HepG2 (cell line): ENCODE results near the gene UPB1. TPM values are rescaled to one million over a fixed set of nuclear protein-coding genes. Genes with fewer than 3 reads are reported as not detected.

Experiments used
- ATAC-seq: fragments of 200-7000 bp; cut with Tn5 transposase; 3 replicates; pipeline ENCODE4 v1.9.1; 2020; ENCODE audit warnings: mild to moderate bottlenecking, moderate library complexity
- BruUV-seq: library from RNA; stranded (reverse); fragments of 400-500 nt; replicated peaks from 2 replicates; lab custom pipeline; 2021; lab: Mats Ljungman, UMichigan
- CTCF ChIA-PET: fragments of 300-600 bp; formaldehyde crosslinking; extraction: SDS; loops from one replicate; lab custom pipeline; 2021; ENCODE audit warnings: low total read pairs, inconsistent platforms, low intra/inter-chr PET ratio; lab: Yijun Ruan, JAX
- POLR2A ChIA-PET: fragments of 350-600 bp; sonication (Branson Sonifier 250); formaldehyde crosslinking; loops from one replicate; lab custom pipeline; 2020; ENCODE audit warnings: antibody characterized with exemption, inconsistent platforms; lab: Yijun Ruan, JAX
- DNase-seq: peaks from one replicate; pipeline ENCODE4 v3.0.0-alpha.2; 2015; ENCODE audit warnings: low spot score
- FAIRE-seq: peaks from 3 replicates; lab custom pipeline; 2011; peaks lifted over from hg19 to GRCh38; lab: Jason Lieb, UNC
- H2AFZ ChIP-seq: one replicate; pipeline ENCODE4 v1.6.1; 2011; ENCODE audit warnings: low read length, inconsistent platforms
- H3K27ac ChIP-seq: fragments of 300-600 bp; 3 replicates; pipeline ENCODE4 v1.8.0; 2011; ENCODE audit warnings: mixed run types, mild to moderate bottlenecking, mixed read lengths, low read length, inconsistent platforms; ENCODE audit not compliant: insufficient read depth; ENCODE audit errors: extremely low read length
- H3K27me3 ChIP-seq, 2 experiments: fragments of 200-600 bp in 1 of 2; 2 replicates in 1 of 2; 3 replicates in 1 of 2; pipeline versions ENCODE4 v1.6.0 to v1.8.0; 2011; ENCODE audit warnings: low read length in 2 of 2, mild to moderate bottlenecking in 2 of 2, moderate library complexity in 2 of 2, inconsistent platforms in 1 of 2; ENCODE audit not compliant: insufficient read depth in 2 of 2, control insufficient read depth in 1 of 2
- H3K36me3 ChIP-seq, 2 experiments: fragments of 200-600 bp in 1 of 2; replicated peaks in 1 of 2; 2 replicates in 1 of 2; 3 replicates in 1 of 2; pipeline versions ENCODE4 v1.5.1 to v1.8.0; 2011; ENCODE audit warnings: low read length in 2 of 2, inconsistent platforms in 1 of 2; ENCODE audit not compliant: insufficient read depth in 2 of 2, control insufficient read depth in 1 of 2
- H3K4me1 ChIP-seq: 2 replicates; pipeline ENCODE4 v1.5.1; 2012; ENCODE audit warnings: low read length, inconsistent platforms; ENCODE audit not compliant: insufficient read depth
- H3K4me2 ChIP-seq: 2 replicates; pipeline ENCODE4 v1.6.0; 2011; ENCODE audit warnings: low read depth, low read length, inconsistent platforms
- H3K4me3 ChIP-seq, 3 experiments: fragments of 200-600 bp in 1 of 3; sonication (generic), shearing (Covaris generic) in 1 of 3; replicated peaks in 1 of 3; 2 replicates each; pipeline ENCODE4 v1.5.1; 2011 to 2016; ENCODE audit warnings: low read length in 3 of 3, inconsistent platforms in 2 of 3, low read depth in 2 of 3, mild to moderate bottlenecking in 2 of 3, control low read depth in 1 of 3, mixed read lengths in 1 of 3; ENCODE audit not compliant: insufficient read depth in 1 of 3
- H3K79me2 ChIP-seq: one replicate; pipeline ENCODE4 v1.6.1; 2011; ENCODE audit warnings: low read length, inconsistent platforms; ENCODE audit not compliant: insufficient read depth
- H3K9ac ChIP-seq: 2 replicates; pipeline ENCODE4 v1.6.0; 2011; ENCODE audit warnings: mild to moderate bottlenecking, low read depth, low read length, inconsistent platforms; ENCODE audit not compliant: insufficient read depth
- H3K9me3 ChIP-seq: 2 replicates; pipeline ENCODE4 v1.5.1; 2012; ENCODE audit warnings: mild to moderate bottlenecking, low read length
- H4K20me1 ChIP-seq: 2 replicates; pipeline ENCODE4 v1.6.0; 2011; ENCODE audit warnings: inconsistent platforms, mild to moderate bottlenecking, low read length, moderate library complexity; ENCODE audit not compliant: insufficient read depth
- ATF1 ChIP-seq: IDR thresholded peaks from 2 replicates; pipeline ENCODE4 v1.6.1; 2016; ENCODE audit warnings: mild to moderate bottlenecking, control low read depth
- ATRX ChIP-seq: sonication (generic); formaldehyde crosslinking; IDR thresholded peaks from 2 replicates; pipeline ENCODE4 v1.4.0; 2020; ENCODE audit warnings: missing genetic modification reagents, borderline replicate concordance
- CSRNP1 ChIP-seq: sonication (generic); formaldehyde crosslinking; IDR thresholded peaks from 2 replicates; pipeline ENCODE4 v1.8.1; 2023; ENCODE audit warnings: mild to moderate bottlenecking, missing genetic modification reagents
- KDM5B ChIP-seq: sonication (generic); formaldehyde crosslinking; IDR thresholded peaks from 2 replicates; pipeline ENCODE4 v1.4.0; 2020; ENCODE audit warnings: missing genetic modification reagents, mild to moderate bottlenecking, borderline replicate concordance
- MEF2D ChIP-seq: sonication (generic); formaldehyde crosslinking; IDR thresholded peaks from 2 replicates; pipeline ENCODE4 v1.5.1; 2020; ENCODE audit warnings: mild to moderate bottlenecking, missing genetic modification reagents
- NR0B2 ChIP-seq: sonication (generic); formaldehyde crosslinking; IDR thresholded peaks from 2 replicates; pipeline ENCODE4 v1.4.0; 2020; ENCODE audit warnings: mild to moderate bottlenecking, missing genetic modification reagents
- SMC3 ChIP-seq: IDR thresholded peaks from 2 replicates; pipeline ENCODE4 v1.6.1; 2011; ENCODE audit warnings: low read length, improper control_type of control experiment
- TFDP1 ChIP-seq: IDR thresholded peaks from 2 replicates; pipeline ENCODE4 v1.6.1; 2016; ENCODE audit warnings: missing compliant biosample characterization, missing genetic modification reagents, borderline replicate concordance
- ZC3H4 ChIP-seq: sonication (generic); formaldehyde crosslinking; IDR thresholded peaks from 2 replicates; pipeline ENCODE4 v1.4.0; 2020; ENCODE audit warnings: missing genetic modification reagents, borderline replicate concordance
- ZFP36L1 ChIP-seq: sonication (generic); formaldehyde crosslinking; IDR thresholded peaks from 2 replicates; pipeline ENCODE4 v1.8.0; 2022; ENCODE audit warnings: mild to moderate bottlenecking, missing genetic modification reagents, moderate library complexity
- ZNF232 ChIP-seq: sonication (generic); formaldehyde crosslinking; IDR thresholded peaks from 2 replicates; pipeline ENCODE4 v1.4.0; 2020; ENCODE audit warnings: missing genetic modification reagents, borderline replicate concordance
- ZNF264 ChIP-seq: sonication (generic); formaldehyde crosslinking; IDR thresholded peaks from 2 replicates; pipeline ENCODE4 v1.4.0; 2020; ENCODE audit warnings: missing genetic modification reagents
- ZNF451 ChIP-seq: sonication (generic); formaldehyde crosslinking; IDR thresholded peaks from 2 replicates; pipeline ENCODE4 v1.5.0; 2020; ENCODE audit warnings: mild to moderate bottlenecking, missing genetic modification reagents
- ZNF460 ChIP-seq: sonication (generic); formaldehyde crosslinking; IDR thresholded peaks from 2 replicates; pipeline ENCODE4 v1.5.1; 2020; ENCODE audit warnings: missing genetic modification reagents, mild to moderate bottlenecking, borderline replicate concordance
- ZNF468 ChIP-seq: sonication (generic); formaldehyde crosslinking; IDR thresholded peaks from 2 replicates; pipeline ENCODE4 v1.8.0; 2022; ENCODE audit warnings: mild to moderate bottlenecking, moderate library complexity, missing genetic modification reagents
- ZNF546 ChIP-seq: sonication (generic); formaldehyde crosslinking; conservative IDR thresholded peaks from 2 replicates; pipeline ENCODE4 v1.8.1; 2023; ENCODE audit warnings: mild to moderate bottlenecking, missing genetic modification reagents
- WGBS: methylation state at CpG from one replicate; pipeline ENCODE4 v1.1.6; 2017; ENCODE audit warnings: low lambda C conversion rate; 5-methylcytosine and 5-hydroxymethylcytosine counted together
- in situ Hi-C: cut with HindIII; loops from 2 replicates; pipeline ENCODE4 v1.10.0; 2017; ENCODE audit warnings: low pct_unique_long_range_greater_than_20kb; ENCODE audit not compliant: extremely low pct_ligation_motif_present
- intact Hi-C: fragments of 100-400 bp; cut with micrococcal nuclease; formaldehyde crosslinking; loops from one replicate; pipeline ENCODE4 v1.10.0; 2022; ENCODE audit not compliant: unreplicated experiment
- polyA plus RNA-seq, 8 experiments: library from polyadenylated mRNA; depleted of rRNA in 3 of 8; stranded (reverse) in 7 of 8; unstranded in 1 of 8; fragments of >200 nt; fragmentation: Illumina TruSeq in 4 of 8; extraction: Trizol in 4 of 8; gene quantifications; 2 replicates each; pipeline versions ENCODE4 v1.2.1 to v1.2.3, GENCODE V29; 2011 to 2016; ENCODE audit warnings: low read depth in 4 of 8, missing spikeins in 1 of 8, mixed read lengths in 1 of 8; ENCODE audit not compliant: insufficient read depth in 1 of 8
- total RNA-seq, 5 experiments: library from RNA; depleted of rRNA; stranded (reverse); fragments of >200 nt; fragmentation: Illumina TruSeq; extraction: Trizol; gene quantifications; 2 replicates each; pipeline ENCODE4 v1.2.3, GENCODE V29; 2016; ENCODE audit warnings: low read depth in 1 of 5
- TF ChIP-seq, protein P1 (sequence below): sonication (generic); formaldehyde crosslinking; IDR thresholded peaks from 2 replicates; pipeline ENCODE4 v1.5.1; 2020; ENCODE audit warnings: missing genetic modification reagents, mild to moderate bottlenecking, borderline replicate concordance
- TF ChIP-seq, protein P2 (sequence below): IDR thresholded peaks from 2 replicates; pipeline ENCODE4 v1.6.1; 2016; ENCODE audit warnings: low read depth

The UPB1 gene
- total and polyA plus RNA-seq, 2 of the 13 experiments (the other 11 are each of a cell fraction or from before 2014, with no cell fraction given), result 0.38 to 1.2 TPM

GRCh38 chr22:24492391-24492790, 2.7 kb upstream of the UPB1 start:
- ChIA-PET POLR2A (no interaction called here), CTCF (no interaction called here)
- WGBS, result 85% methylated on average over 3 of the region's 3 CpGs
- no peaks in the 10 kb centered on the region for H3K36me3 ChIP-seq
- H3K27ac ChIP-seq, result no peak overlapping the region
- H3K27me3 ChIP-seq, result no peaks in the 10 kb centered on the region
- H3K4me1 ChIP-seq, result peaks cover 52% of the 10 kb centered on the region
- DNase-seq, result no peak
- no peaks in the 10 kb centered on the region for H3K9me3 ChIP-seq
- in situ Hi-C loops (no loop called here), intact Hi-C loops (no loop called here)
- ATAC-seq, result no peak
- BruUV-seq, result no TSS peak
- H4K20me1 ChIP-seq, result no peaks in the 10 kb centered on the region
- no peak for FAIRE-seq
- no peak overlapping the region for H3K4me2 ChIP-seq
- no peak overlapping the region for H3K9ac ChIP-seq
- H3K79me2 ChIP-seq, result no peaks in the 10 kb centered on the region
- no peak overlapping the region for H3K4me3 ChIP-seq
- H2AFZ ChIP-seq, result no peak overlapping the region
- TF ChIP-seq KDM5B (CRISPR knock-in tag) (no peak), ZNF451 (no peak), ATRX (CRISPR knock-in tag) (no peak), ZNF232 (CRISPR knock-in tag) (no peak), TFDP1 (CRISPR knock-in tag) (no peak), ZNF460 (no peak), ZNF546 (CRISPR knock-in tag) (no peak), NR0B2 (CRISPR knock-in tag) (no peak), ATF1 (CRISPR knock-in tag) (no peak), ZC3H4 (no peak), ZNF468 (CRISPR knock-in tag) (no peak), MEF2D (CRISPR knock-in tag) (no peak), ZFP36L1 (CRISPR knock-in tag) (no peak), ZNF264 (CRISPR knock-in tag) (no peak), CSRNP1 (CRISPR knock-in tag) (no peak), SMC3 (no peak)
- TF ChIP-seq, protein P1, sequence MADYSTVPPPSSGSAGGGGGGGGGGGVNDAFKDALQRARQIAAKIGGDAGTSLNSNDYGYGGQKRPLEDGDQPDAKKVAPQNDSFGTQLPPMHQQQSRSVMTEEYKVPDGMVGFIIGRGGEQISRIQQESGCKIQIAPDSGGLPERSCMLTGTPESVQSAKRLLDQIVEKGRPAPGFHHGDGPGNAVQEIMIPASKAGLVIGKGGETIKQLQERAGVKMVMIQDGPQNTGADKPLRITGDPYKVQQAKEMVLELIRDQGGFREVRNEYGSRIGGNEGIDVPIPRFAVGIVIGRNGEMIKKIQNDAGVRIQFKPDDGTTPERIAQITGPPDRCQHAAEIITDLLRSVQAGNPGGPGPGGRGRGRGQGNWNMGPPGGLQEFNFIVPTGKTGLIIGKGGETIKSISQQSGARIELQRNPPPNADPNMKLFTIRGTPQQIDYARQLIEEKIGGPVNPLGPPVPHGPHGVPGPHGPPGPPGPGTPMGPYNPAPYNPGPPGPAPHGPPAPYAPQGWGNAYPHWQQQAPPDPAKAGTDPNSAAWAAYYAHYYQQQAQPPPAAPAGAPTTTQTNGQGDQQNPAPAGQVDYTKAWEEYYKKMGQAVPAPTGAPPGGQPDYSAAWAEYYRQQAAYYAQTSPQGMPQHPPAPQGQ (CRISPR knock-in tag), result no peak
- TF ChIP-seq, protein P2, sequence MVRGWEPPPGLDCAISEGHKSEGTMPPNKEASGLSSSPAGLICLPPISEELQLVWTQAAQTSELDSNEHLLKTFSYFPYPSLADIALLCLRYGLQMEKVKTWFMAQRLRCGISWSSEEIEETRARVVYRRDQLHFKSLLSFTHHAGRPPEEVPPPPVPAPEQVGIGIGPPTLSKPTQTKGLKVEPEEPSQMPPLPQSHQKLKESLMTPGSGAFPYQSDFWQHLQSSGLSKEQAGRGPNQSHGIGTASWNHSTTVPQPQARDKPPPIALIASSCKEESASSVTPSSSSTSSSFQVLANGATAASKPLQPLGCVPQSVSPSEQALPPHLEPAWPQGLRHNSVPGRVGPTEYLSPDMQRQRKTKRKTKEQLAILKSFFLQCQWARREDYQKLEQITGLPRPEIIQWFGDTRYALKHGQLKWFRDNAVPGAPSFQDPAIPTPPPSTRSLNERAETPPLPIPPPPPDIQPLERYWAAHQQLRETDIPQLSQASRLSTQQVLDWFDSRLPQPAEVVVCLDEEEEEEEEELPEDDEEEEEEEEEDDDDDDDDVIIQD (CRISPR knock-in tag), result no peak
